ENCODE measurements around the gene VWA8.
"Not testable (repeated sequence)": the region's sequence is repeated elsewhere in the genome, so short reads cannot be mapped to it uniquely, and the experiment has no call there.

VWA8 gene

DNA sequence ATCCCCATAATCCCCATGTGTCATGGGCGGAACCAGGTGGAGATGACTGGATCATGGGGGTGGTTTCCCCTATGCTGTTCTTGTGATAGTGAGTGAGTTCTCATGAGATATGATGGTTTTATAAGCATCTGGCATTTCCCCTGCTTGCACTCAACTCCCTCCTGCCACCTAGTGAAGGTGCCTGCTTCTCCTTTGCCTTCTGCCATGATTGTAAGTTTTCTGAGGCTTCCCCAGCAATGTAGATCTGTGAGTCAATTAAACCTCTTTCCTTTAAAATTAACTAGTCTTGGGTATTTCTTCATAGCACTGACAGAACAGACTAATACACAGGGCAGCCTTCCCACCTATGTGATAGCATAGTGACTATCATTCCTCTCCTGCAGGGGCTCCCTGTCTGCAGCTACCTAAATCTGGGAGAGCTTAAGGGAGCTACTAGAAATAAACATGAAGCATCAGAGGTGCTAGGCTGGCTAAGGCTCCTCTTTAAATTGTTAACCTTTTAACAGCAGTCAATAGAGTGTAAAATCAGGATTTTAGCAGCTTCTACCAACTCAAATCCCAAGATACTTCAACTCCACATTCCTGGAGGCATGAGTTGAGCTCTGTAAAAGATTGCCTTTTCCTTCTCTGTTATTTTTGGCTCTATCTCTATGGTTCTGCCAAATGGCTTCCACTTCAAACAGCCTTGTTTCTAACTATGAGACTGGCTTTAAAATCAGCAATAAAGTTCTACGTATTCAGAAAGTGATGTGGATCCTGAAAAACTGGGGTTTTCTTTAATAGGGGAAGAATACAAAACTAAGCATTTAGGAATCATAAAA, 112.3 kb downstream of the VWA8 start:
- DNase-seq, result no peak

DNA sequence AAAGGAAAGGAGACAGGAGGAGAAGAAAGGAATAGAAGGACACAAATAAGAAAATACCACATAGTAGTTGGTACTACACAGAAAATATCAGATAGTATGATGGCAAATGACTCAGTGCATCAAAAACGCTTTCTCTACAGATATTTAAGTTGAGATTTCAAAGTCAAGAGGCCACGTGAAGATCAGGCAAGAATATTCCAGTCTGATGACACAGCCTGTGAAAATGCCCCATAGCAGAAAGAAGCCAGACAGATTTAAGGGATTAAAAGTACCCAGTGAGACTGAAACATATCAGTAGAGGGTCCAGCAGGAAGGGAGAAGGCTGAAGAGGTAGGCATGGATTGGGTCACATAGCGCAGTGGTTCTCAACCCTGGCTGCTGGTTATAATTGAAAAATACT, 113.7 kb downstream of the VWA8 start:
- no peak for DNase-seq

DNA sequence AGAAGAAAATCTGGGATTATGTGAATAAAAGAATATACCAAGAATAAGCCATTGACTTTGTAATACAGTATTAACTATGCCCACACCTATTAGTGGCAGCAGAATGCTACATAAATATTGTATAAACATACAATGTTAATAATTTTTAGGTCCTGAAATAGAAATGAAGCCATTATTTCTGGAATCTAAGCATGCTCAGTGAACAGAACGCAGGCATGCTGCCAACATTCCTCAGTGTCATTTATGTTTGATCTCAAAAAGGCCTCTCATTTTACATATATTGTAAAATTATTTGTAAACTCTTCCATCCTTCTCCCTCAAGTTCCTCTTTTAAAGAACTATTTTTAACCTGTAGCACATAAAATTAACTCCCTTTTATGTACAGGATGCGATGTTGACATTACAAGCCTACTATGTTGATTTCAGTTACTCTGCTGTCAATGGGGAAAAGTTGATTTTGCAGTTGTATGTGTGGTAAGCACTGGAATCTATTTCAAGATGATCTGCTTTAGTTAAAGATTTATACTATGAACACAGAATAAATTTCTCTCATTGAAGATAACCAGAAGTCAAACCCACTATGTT, 118.8 kb downstream of the VWA8 start:
- DNase-seq, result peak; percentile 37 to 66

GRCh38 chr13:41837629-41838028, 123.3 kb downstream of the VWA8 start:
- peak; percentile 62 to 65 for DNase-seq

DNA sequence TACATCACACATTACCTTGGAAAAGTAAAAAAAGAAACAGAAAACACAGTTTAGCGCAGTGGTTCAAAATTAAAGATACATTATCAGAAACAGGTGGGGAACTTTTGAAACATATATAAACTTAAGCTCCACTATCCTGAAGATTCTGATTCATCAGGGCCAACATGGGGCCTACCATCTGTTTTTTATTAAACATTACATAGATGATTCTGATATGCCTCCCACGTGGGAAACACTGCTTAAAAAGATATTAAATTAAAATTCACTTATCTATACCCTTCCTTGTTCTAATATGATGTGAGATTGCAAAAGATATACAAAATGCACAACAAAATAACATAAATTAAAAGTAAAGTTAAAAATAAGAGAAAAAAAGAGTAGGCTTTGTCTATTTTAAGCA, 125.0 kb downstream of the VWA8 start:
- no peak for DNase-seq

- DNase-seq, result not testable (repeated sequence)
Measured at GRCh38 chr13:41834697-41835096, 126.2 kb downstream of the VWA8 start.

DNA sequence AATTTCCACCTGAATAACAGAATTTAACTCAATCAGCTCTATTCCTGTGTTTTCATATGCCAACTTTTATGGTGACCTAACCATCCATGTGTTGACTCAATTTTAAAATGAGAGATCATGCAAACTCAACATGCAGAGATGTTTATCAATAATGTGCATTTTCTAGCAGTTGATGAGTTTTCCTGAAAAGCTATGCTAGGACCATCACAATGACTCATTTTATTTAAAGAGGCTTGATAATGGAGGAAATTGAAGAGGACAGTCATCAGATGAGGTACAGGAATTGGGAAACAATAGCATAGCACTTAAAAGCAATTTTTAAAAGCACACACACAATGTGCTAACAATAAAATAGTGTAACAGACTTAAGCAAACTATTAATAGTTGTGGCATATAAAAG, 127.1 kb downstream of the VWA8 start:
- no peak for DNase-seq

DNA sequence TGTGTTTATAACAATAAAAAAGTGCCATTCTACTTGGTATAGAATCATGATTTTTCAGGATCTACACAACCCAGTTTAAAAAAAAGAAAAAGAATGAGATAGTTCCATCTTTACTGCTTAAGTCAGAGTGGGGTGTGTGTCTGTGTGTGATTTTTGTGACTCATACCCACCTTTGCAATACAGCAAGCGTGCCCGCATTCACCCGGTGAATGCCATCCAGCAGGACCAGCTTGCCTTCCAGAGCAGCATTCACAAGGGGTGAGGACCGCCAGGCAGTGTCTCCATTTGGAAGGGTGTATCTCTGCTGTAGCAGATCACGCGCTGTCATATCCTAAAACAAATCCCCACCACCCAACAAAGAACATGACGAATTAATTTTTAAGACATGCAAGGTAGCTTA, 127.7 kb downstream of the VWA8 start:
- DNase-seq, result no peak

DNA sequence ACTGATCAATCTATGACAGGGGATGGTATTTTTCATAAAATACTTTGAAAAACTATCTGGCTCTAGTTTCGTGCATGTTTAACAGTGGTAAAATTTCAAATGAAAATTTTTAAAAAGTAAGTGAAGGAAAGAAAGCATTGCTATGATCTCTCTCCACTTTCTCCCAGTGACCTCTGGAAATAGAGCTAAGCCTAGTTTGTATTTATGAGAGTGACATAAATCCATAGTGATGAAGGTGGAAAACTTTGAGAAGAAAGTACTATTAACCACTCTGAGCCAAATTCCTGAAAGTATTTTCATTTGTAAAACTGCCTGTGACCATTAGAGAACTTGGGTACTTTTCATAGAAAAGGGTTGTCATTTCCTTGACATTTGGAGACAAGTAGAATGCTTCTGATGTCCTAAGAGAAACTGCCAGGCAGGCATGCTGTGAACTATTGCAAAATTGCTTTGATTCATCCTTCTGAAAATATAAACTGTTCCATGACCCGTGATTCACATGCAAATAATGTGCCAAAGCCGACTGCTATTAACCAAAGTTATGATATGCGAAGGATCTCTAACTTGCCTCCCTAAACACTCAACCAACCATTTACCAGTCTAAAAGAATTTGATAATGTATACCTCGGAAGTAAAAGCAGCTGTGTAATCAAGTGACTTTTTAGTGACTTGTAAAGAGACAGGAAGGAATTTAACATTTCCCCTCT, 133.2 kb downstream of the VWA8 start:
- no peak for DNase-seq

DNA sequence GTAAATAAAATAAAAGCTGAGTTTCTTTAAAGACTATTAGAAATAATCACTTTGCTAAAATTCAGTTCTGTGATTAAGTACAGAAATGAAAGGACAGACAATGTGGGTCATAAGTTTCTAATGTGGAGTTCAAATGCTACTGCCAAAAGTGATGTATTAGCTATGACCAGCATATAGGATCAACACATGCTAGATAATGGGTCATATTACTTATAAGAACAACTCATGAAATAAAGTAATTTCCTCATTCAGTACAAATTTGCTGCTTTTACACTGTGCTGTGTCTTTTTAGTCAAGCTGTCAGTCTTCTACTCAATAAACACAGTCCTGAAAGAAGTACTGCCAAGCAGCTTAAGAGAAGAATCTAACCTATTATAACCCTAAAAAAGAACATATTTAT, 135.2 kb downstream of the VWA8 start:
- no peak for DNase-seq

- DNase-seq, result no peak
Measured at GRCh38 chr13:41823476-41823875, 137.4 kb downstream of the VWA8 start.

GRCh38 chr13:41822560-41822959, 138.3 kb downstream of the VWA8 start:
- no peak for DNase-seq

- no peak for DNase-seq
Measured at GRCh38 chr13:41821238-41821594, 139.7 kb downstream of the VWA8 start.

GRCh38 chr13:41820581-41821237, 140.2 kb downstream of the VWA8 start:
- no peak for DNase-seq

- no peak for DNase-seq
Measured at GRCh38 chr13:41816057-41816456, 144.9 kb downstream of the VWA8 start.

GRCh38 chr13:41813426-41813825, 147.5 kb downstream of the VWA8 start:
- DNase-seq, result no peak

DNA sequence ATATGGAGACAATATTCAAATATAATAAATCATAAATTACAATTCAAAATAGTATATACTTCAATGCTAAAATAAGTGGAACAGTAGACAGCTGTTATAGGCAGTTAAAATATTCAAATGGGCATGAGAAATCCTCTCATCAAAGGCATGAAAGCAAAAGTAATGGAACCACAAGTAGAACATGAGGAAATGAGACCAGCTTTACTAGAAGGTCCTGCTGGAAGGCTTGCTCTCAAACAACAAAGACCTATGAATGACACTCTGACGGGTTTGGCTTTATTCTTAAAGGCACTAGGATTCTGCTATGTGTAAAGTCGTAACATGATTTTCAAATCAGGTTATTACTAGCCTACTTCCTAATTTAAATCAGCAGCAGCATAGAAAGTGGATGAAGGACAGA, 148.1 kb downstream of the VWA8 start:
- DNase-seq, result no peak

DNA sequence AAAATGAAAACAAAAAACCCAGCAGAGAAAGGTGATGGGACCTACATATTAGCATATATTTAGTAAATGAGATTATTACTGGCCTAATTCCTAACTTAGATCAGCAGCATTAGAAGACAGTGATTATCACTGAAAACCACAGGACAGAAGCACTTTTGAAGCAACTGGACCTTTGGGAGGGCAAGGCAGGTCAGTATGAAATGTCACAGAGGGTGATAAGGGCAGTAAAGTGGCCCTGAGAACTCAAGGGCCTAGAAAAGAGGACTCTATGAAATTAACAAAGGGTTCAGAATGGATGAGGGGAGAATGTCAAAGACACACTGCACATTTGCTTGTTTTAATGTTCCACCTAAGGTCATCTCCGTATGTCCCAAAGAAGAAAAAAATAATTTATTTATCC, 148.7 kb downstream of the VWA8 start:
- no peak for DNase-seq

- DNase-seq, result no peak
Measured at GRCh38 chr13:41811588-41812021, 149.3 kb downstream of the VWA8 start.

GRCh38 chr13:41809962-41810361, 150.9 kb downstream of the VWA8 start:
- DNase-seq, result no peak

GRCh38 chr13:41803445-41803735, 157.5 kb downstream of the VWA8 start:
- DNase-seq, result not testable (repeated sequence)

DNA sequence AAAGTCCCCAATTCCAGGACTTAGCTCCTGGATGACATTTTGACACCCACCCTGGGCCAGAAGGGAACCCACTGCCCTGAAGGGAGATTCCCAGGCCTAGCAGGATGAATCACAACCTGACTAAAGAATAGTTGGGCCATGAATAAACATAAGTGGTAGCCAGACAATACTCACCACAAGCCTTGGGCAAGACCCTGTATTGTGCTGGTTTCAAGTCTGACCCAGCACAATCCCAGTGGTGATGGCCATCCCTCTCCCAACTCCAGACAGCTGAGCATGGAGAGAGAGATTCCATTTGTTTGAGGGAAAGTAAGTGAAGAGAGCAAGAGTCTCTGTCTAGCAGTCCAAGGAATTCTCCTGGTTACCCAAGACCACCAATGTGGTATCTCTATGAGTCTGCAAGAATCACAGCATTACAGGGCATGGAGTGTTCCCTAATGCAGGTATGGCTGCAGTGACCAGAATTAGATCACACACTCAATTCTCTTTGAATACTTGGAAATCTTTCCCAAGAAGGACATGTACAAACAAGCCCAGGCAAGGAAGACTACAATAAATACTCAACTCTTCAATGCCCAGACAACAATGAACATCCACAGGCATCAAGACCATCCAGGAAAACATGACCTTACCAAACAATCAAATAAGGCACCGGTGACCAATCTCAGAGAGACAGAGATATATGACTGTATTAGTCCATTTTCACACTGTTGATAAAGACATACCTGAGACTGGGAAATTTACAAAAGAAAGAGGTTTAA, 158.0 kb downstream of the VWA8 start:
- DNase-seq, result no peak
